ENCODE data around the gene KLHL8.

- TF ChIP-seq FOXA1 (IDR thresholded peaks at IDR 0.05) (no peak), BHLHE40 (IDR thresholded peaks at IDR 0.05; ENCODE audit: borderline replicate concordance) (no peak), LEF1 (IDR thresholded peaks at IDR 0.05; ENCODE audit: borderline replicate concordance) (no peak), SP1 (IDR thresholded peaks at IDR 0.05) (no peak), HDGF (IDR thresholded peaks at IDR 0.05; ENCODE audit: borderline replicate concordance) (no peak), SUZ12 (IDR thresholded peaks at IDR 0.05) (no peak), ELF4 (IDR thresholded peaks at IDR 0.05) (no peak), L3MBTL2 (conservative IDR thresholded peaks at IDR 0.05) (no peak), PKNOX1 (IDR thresholded peaks at IDR 0.05) (no peak)
Measured at GRCh38 chr4:87188048-87188447, 32.4 kb downstream of the KLHL8 start.

All from HEK293T (cell line).